Nephron (organoid): ENCODE data around the gene CEBPE.
"Not testable (repeated sequence)": the region's sequence is repeated elsewhere in the genome, so short reads cannot be mapped to it uniquely, and the experiment has no call there.

Experiments used
- H3K27ac Mint-ChIP-seq, 3 experiments: 2 replicates each; pipeline ENCODE4 v1.8.0; 2020; ENCODE audit warnings: mixed read lengths in 3 of 3, mild to moderate bottlenecking in 2 of 3, moderate library complexity in 1 of 3
- H3K27me3 Mint-ChIP-seq: 2 replicates; pipeline ENCODE4 v1.8.0; 2021; ENCODE audit warnings: low read depth, mild to moderate bottlenecking, moderate library complexity, mixed read lengths
- H3K36me3 Mint-ChIP-seq: 2 replicates; pipeline ENCODE4 v1.8.0; 2020; ENCODE audit warnings: low read depth, mixed read lengths
- H3K4me1 Mint-ChIP-seq: 2 replicates; pipeline ENCODE4 v1.8.0; 2020; ENCODE audit warnings: mixed read lengths
- H3K4me3 Mint-ChIP-seq, 3 experiments: 2 replicates each; pipeline ENCODE4 v1.8.0; 2020; ENCODE audit warnings: mild to moderate bottlenecking in 3 of 3, mixed read lengths in 3 of 3, moderate library complexity in 2 of 3
- H3K9me3 Mint-ChIP-seq: 2 replicates; pipeline ENCODE4 v1.8.0; 2020; ENCODE audit warnings: mixed read lengths
- TF ChIP-seq, protein P1 (sequence below), 3 experiments: fragments of 200-600 bp; sonication (generic); IDR thresholded peaks; one replicate each; pipeline ENCODE4 v1.5.0; 2021; ENCODE audit warnings: antibody characterized with exemption in 3 of 3; ENCODE audit not compliant: unreplicated experiment in 3 of 3

Gene CEBPE

GRCh38 chr14:23109769-23110168 lies 9.3 kb downstream of the CEBPE start:
- TF ChIP-seq, protein P1, sequence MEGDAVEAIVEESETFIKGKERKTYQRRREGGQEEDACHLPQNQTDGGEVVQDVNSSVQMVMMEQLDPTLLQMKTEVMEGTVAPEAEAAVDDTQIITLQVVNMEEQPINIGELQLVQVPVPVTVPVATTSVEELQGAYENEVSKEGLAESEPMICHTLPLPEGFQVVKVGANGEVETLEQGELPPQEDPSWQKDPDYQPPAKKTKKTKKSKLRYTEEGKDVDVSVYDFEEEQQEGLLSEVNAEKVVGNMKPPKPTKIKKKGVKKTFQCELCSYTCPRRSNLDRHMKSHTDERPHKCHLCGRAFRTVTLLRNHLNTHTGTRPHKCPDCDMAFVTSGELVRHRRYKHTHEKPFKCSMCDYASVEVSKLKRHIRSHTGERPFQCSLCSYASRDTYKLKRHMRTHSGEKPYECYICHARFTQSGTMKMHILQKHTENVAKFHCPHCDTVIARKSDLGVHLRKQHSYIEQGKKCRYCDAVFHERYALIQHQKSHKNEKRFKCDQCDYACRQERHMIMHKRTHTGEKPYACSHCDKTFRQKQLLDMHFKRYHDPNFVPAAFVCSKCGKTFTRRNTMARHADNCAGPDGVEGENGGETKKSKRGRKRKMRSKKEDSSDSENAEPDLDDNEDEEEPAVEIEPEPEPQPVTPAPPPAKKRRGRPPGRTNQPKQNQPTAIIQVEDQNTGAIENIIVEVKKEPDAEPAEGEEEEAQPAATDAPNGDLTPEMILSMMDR (IDR thresholded peaks at IDR 0.05; ENCODE audit: unreplicated experiment in 3 of 3): no peak
- peaks cover 8% of the 10 kb centered on the region for H3K27me3 Mint-ChIP-seq

DNA sequence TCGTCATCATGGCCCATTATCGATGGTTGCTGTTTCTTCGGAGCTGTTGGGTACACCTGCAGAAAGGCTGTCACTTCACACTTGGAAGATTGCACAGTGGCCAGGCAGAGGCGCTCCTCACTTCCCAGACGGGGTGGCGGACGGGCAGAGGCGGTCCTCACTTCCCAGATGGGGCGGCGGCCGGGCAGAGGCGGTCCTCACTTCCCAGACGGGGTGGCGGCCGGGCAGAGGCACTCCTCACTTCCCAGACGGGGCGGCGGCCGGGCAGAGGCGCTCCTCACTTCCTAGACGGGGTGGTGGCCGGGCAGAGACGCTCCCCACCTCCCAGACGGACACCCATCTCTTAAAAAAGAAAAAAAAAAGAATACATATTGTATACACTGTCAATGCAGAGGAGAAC lies 10.9 kb downstream of the CEBPE start:
- H3K36me3 Mint-ChIP-seq, H3K4me3 Mint-ChIP-seq, H3K9me3 Mint-ChIP-seq, H3K27ac Mint-ChIP-seq, H3K4me1 Mint-ChIP-seq: not testable (repeated sequence)
- peaks cover 13% of the 10 kb centered on the region for H3K27me3 Mint-ChIP-seq

More at GRCh38 chr14:23109769-23110168, 9.3 kb downstream of the CEBPE start:
- Mint-ChIP-seq H3K4me1 (peaks cover 12% of the 10 kb centered on the region), H3K27ac (no peak overlapping the region), H3K36me3 (no peaks in the 10 kb centered on the region), H3K4me3 (no peak overlapping the region), H3K9me3 (no peaks in the 10 kb centered on the region)

DNA sequence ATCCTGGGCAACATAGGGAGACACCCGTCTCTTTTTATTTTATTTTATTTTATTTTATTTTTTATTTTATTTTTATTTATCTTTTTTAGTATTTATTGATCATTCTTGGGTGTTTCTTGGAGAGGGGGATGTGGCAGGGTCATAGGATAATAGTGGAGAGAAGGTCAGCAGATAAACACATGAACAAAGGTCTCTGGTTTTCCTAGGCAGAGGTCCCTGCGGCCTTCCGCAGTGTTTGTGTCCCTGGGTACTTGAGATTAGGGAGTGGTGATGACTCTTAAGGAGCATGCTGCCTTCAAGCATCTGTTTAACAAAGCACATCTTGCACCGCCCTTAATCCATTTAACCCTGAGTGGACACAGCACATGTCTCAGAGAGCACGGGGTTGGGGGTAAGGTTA lies 11.4 kb downstream of the CEBPE start:
- peaks cover 12% of the 10 kb centered on the region for H3K4me1 Mint-ChIP-seq
- not testable (repeated sequence) for H3K36me3 Mint-ChIP-seq, H3K9me3 Mint-ChIP-seq, H3K4me3 Mint-ChIP-seq, H3K27ac Mint-ChIP-seq
- H3K27me3 Mint-ChIP-seq: peaks cover 13% of the 10 kb centered on the region

DNA sequence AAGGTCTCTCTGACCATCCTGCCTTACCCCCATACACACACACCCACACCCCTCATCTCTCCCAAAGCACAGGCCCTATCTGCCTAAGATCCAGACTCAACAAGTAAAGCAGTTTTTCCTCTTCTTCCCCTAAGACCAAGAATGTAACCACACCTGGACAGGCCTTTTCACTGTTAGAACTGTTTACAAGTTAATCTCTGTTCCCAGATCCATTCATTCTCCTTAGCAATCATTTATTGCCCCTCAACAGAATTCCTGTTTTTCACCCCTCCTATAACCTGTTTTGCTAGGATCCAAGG lies 12.4 kb downstream of the CEBPE start:
- Mint-ChIP-seq H3K9me3 (no peaks in the 10 kb centered on the region), H3K4me1 (peaks cover 17% of the 10 kb centered on the region), H3K27ac (no peak overlapping the region), H3K4me3 (no peak overlapping the region), H3K27me3 (peaks cover 14% of the 10 kb centered on the region), H3K36me3 (no peaks in the 10 kb centered on the region)
- TF ChIP-seq, protein P1 (IDR thresholded peaks at IDR 0.05; ENCODE audit: unreplicated experiment in 3 of 3): no peak

DNA sequence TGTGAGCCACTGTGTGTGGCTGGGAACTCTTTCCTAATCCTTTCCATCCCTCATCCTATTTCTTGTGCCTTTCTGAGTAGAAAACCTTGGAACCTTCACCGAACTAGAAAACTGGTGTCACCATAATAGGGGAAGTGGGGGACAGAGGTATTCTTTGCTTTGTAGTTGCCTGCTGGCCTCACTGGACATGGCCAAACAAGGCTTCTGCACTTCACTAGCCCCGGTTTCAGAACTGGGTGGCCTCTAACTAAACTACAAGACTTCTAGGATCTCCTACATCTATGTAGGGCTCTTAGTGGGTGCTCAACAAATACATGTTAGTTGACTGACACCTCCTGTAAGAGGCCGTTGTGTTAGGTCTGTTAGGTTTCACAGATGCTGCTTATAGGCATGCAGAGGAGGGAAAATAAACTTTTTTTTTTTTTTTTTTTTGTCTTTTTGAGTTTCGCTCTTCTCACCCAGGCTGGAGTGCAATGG lies 13.7 kb downstream of the CEBPE start:
- Mint-ChIP-seq H3K4me1 (peaks cover 17% of the 10 kb centered on the region), H3K4me3 (no peak overlapping the region), H3K36me3 (no peaks in the 10 kb centered on the region), H3K9me3 (no peaks in the 10 kb centered on the region), H3K27me3 (peaks cover 16% of the 10 kb centered on the region), H3K27ac (no peak overlapping the region)
- TF ChIP-seq, protein P1 (IDR thresholded peaks at IDR 0.05; ENCODE audit: unreplicated experiment in 3 of 3): no peak

DNA sequence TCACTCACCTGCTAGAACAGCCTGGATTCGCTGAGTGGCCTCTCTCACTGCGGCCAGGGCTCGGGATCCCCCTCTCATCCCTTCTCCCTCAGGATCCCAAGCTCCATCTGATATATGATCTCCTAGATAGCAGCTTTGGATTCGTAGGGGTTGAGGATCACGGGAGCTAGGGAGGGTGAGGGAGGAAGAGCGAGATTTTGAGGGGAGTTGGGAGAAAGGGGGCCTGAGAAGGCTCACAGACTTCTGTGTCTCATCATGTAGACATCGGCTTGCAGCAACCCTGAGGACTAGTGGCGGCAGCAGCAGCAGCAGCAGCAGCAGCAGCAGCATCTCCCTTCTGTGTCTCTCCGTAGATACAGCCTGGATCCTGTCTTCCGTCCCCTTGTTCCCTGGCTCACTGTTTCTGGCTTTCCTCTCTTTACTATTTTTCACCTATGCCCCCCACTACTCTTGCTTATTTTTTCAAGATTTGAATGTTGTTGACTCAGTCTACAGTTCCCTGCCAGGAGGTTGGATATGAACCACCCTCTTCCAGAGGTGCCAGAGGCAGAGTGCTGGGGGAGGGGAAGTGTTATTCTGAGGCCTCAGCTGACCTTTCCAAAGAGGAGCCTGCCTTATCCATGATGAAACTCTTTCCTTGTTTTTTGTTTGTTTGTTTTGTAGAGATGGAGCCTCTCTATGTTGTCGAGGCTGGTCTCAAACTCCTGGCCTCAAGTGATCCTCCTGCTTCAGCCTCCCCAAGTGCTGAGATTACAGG lies 14.3 kb downstream of the CEBPE start, which contains the start of gene CIROP:
Gene CIROP, minus strand, starts transcription at position 399 of the 757 bp plus-strand sequence. Its CDS starts 69 bp downstream, at position 330.
- H3K4me3 Mint-ChIP-seq: peak within 1 kb of the TSS in 1 of 3 experiments; percentile 2

More for the DNA sequence above, 14.3 kb downstream of the CEBPE start, which contains the start of gene CIROP:
- Mint-ChIP-seq H3K4me1 (peaks cover 17% of the 10 kb centered on the region), H3K36me3 (no peaks in the 10 kb centered on the region), H3K27ac (peak within 1 kb of the TSS in 2 of 3 experiments; percentile 23 to 45), H3K27me3 (peaks cover 16% of the 10 kb centered on the region), H3K9me3 (no peaks in the 10 kb centered on the region)
- TF ChIP-seq, protein P1 (IDR thresholded peaks at IDR 0.05; ENCODE audit: unreplicated experiment in 3 of 3): no peak
